AG10803 (cell line): Measurements from ENCODE around the gene GABRP.

ENCODE experiments used
- DNase-seq: peaks from one replicate; pipeline ENCODE4 v3.0.0; 2010; ENCODE audit warnings: low read depth
- H3K4me3 ChIP-seq: 2 replicates; pipeline ENCODE4 v1.5.1; 2011; ENCODE audit warnings: mild to moderate bottlenecking, low read length, control low read depth
- TF ChIP-seq, protein P1 (sequence below): conservative IDR thresholded peaks from 2 replicates; pipeline ENCODE4 v1.5.1; 2011; ENCODE audit warnings: mild to moderate bottlenecking, low read length, control low read depth, inconsistent platforms

GABRP gene

GRCh38 chr5:170805666-170806065, 22.1 kb downstream of the GABRP start:
- TF ChIP-seq, protein P1, sequence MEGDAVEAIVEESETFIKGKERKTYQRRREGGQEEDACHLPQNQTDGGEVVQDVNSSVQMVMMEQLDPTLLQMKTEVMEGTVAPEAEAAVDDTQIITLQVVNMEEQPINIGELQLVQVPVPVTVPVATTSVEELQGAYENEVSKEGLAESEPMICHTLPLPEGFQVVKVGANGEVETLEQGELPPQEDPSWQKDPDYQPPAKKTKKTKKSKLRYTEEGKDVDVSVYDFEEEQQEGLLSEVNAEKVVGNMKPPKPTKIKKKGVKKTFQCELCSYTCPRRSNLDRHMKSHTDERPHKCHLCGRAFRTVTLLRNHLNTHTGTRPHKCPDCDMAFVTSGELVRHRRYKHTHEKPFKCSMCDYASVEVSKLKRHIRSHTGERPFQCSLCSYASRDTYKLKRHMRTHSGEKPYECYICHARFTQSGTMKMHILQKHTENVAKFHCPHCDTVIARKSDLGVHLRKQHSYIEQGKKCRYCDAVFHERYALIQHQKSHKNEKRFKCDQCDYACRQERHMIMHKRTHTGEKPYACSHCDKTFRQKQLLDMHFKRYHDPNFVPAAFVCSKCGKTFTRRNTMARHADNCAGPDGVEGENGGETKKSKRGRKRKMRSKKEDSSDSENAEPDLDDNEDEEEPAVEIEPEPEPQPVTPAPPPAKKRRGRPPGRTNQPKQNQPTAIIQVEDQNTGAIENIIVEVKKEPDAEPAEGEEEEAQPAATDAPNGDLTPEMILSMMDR = no peak
- H3K4me3 ChIP-seq = no peak overlapping the region
- no peak for DNase-seq

- TF ChIP-seq, protein P1 = peak; percentile 69
- no peak overlapping the region for H3K4me3 ChIP-seq
- DNase-seq = peak; percentile 66
These were observed 26.0 kb downstream of the GABRP start for GRCh38 chr5:170809551-170809950.

DNA sequence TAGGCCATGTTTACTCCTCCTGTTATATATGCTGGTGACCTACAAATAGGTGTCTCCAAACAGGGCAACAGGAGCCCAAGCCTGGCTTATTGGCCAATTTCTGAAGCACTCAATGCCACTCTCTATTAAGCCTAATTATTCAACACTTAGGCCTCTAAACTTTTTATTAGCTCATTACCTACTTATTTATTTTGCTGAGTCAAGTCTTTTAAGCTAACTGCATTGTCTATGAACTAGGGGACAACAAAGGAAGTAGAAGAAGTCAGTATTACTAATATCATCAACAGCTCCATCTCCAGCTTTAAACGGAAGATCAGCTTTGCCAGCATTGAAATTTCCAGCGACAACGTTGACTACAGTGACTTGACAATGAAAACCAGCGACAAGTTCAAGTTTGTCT, 28.2 kb downstream of the GABRP start:
- TF ChIP-seq, protein P1 = no peak
- H3K4me3 ChIP-seq = no peak overlapping the region
- DNase-seq = no peak

- no peak for DNase-seq
- TF ChIP-seq, protein P1 = no peak
- H3K4me3 ChIP-seq = no peak overlapping the region
These were observed 29.7 kb downstream of the GABRP start for GRCh38 chr5:170813231-170813630.

DNA sequence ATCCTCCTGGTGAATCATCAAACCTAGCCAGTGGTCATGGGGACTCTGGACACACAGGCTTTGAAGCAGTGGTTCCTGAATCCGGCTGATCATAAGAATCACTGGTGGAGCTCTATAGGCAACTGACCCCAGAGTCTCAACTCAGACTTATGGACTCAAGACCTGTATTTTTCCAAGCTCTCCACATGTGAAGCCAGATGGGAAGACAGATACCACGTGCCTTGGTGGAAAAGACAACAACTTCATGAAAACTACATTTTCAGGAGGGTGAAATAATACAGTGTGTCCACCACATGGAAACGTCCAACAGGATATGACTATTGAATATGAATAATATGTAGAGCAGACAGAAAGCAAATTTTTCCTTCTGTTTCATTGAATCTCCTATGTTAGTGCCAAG, 33.7 kb downstream of the GABRP start:
- no peak overlapping the region for H3K4me3 ChIP-seq
- DNase-seq = no peak
- TF ChIP-seq, protein P1 = no peak

GRCh38 chr5:170818232-170818631, 34.7 kb downstream of the GABRP start:
- TF ChIP-seq, protein P1 = no peak
- peak; percentile 75 for DNase-seq
- no peak overlapping the region for H3K4me3 ChIP-seq

DNA sequence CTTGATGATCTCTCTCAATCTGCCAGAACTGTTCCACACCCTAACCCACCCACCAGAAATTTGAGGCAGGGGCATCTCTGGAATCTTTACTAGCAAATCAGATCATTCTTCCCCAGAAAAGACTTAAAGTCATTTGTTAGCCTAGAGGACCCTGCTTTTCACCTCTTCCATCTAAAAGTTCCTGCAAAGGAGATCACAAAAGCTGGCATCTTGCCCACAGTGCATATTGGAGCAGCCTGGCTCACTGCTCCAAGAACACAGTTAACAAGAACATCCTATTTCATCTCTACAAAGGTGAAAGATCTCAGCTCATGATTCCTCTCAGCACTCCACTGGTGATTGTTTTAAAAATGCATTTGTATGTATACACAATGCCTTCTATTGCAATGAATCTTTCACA, 36.3 kb downstream of the GABRP start:
- no peak overlapping the region for H3K4me3 ChIP-seq
- TF ChIP-seq, protein P1 = no peak
- no peak for DNase-seq
